UCSD-AML1 (cell line): ENCODE results near the gene TMEM132D.

Experiments
- DNase-seq: peaks from one replicate; lab custom pipeline; 2025; ENCODE audit not compliant: unreplicated experiment; lab: John Stamatoyannopoulos, UW

Gene TMEM132D

DNA sequence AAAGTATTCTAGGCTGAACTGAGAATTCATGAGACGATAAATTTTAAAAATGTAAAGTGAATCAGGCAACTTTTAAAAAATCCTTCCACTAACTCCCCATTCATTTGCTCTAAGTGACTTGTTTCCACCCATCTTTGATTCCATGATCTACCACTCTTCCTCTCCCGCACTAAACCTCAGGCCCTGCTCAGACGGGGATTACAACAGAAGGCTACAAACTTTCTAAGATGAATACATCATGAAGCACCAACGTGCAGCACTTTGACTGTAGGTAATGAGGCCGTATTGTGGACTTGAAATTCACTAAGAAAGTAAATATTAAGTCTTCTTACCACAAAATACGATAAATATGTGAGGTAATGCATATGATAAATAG is 30.0 kb downstream of the TMEM132D start:
- DNase-seq, result no peak

DNA sequence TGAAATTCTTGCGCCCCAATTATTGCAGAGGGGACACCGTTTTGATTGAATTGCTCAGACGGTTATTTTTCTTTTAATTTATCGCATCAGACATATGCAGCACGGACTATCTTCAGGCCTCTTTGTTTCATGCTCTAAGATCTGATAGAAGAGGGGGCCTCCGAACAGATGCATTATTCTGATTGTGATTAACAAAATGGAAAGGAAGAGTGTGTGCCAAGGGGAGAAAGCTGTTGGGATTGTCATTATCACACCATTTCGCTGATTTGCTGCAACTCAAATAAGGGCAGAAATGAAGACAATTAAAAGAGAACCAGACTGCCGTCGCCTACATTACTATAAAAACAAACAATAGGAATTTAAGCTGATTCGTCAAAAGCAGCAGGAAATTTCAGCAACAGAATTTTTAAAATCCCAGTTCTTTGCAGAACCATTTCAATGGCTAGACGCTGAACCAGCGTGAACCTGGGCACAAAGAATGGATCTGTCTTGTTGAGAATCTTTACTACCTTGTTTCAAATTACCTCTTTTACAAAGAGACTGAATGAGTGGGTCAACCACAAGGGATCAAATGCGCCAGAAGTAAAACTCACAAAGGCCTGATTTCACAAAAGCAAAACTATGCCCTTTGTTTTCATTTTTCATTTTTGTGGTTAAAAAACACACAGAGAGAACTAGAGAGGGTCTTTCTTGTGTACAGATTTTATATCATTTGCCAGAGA is 30.6 kb downstream of the TMEM132D start:
- DNase-seq, result no peak

DNA sequence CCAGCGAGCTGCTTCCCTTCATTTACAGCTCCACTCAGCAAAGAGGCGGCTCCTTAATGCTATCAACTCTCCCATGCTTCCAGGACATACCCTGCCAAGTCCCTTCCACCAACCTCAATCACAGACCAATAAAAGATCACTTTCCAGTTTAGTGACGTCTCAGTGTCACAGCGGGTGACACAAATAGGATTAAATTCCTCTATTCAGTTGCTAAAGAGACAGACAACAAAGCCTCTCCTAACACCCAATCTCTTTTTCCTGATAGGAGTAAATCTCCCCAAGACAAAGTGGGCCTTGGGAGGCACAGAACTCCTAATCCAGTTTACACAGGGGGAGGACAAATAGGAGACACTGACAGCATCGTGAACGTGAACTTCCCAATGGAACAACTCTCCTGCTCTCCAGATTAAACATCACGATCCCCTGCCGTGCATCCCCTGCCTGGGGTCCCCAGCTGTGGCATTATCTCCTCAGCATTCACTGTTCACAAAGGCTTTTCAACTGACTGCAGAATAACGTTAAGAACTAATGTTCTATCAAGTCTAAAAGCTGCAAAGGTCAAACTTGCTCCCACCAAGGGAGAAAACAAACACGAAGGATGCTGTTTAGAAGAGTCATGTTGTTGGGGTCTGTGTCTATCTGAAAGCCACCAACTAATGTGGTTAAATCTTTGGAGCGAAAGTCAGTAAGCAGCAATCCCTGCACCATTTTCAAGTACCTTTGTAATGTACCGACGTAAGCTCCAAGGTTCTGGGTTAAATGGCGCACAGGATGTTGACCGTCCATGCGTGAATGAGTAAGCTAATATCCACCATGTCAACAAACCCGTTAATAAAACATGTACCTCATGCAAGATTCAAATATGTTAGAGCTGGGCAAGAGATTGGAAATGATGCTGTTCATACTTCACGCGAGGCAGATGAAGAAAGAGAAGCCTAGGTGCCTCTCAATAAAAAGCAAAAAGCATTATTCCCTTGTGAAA is 31.5 kb downstream of the TMEM132D start:
- no peak for DNase-seq

DNA sequence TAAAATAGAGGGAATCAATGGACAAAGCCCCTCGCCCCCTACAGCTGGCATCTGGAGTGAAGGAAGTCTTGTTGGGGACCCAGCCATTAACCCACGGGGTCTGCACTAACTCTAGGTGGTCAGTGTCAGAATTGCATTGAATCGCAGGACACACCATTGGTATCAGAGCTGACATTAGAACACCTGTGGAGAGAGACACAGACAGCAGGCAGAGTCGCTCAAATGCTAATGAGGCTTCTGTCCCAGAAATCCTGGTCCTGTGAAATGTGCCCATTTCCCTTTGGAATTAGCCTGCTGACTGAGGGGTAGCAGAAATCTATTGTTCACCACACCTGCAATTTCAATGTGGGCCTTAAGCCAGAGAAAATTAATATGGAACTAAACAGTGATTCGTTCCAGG is 33.0 kb downstream of the TMEM132D start:
- no peak for DNase-seq

DNA sequence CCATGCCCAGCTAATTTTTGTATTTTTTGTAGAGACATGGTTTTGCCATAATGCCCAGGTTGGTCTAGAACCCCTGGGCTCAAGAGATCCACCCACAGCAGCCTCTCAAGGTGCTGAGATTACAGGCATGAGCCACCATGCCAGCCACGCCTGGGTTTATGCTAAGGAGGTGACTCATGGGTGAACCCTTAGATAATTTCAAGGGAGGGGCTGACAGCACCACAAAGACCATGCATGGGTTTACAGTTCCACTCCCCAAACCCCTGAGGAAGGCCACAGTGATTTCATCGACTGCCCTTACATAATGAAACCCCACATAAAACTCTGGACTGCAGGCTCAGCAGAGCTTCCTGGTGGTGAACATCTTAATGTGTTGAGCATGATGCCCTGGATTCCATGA is 33.7 kb downstream of the TMEM132D start:
- no peak for DNase-seq

DNA sequence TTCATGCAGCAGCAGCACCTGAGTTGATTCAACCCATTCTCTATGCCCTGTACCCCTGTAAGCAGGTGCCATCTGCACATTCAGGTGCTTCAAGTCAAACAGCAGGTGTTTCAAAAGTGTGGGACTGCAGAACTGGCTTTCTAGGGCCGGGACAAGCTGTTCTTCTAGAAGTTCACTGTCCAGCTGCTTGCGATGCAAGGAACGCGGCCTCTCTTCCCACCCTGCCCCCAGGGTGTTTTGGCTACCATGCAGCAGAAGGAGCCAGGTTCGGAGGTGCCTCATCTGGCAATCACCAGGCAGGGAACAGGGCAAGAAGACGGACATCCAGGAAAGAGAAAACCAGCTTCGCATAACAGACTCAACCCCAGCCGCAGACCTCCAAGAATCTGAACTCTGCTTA is 35.2 kb downstream of the TMEM132D start:
- DNase-seq, result no peak

DNA sequence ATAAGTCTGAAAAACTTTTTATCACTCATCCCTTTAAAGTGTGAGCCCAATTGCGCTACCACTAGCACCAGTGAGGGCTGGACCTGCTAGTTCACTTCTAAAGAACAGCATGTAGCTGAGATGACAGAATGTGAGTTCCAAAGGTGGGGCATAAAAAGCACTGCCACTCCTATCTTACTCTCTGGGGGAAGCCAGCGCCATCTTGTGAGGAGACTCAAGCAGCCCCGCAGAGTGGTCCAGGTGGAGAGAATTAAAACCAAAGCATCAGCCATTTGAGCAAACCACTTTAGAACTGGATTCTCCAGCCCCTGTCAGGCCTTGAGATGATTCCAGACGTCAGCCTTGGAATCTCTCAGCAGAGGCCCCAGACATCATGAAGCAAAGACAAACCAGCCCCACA is 39.9 kb downstream of the TMEM132D start:
- DNase-seq, result no peak

DNA sequence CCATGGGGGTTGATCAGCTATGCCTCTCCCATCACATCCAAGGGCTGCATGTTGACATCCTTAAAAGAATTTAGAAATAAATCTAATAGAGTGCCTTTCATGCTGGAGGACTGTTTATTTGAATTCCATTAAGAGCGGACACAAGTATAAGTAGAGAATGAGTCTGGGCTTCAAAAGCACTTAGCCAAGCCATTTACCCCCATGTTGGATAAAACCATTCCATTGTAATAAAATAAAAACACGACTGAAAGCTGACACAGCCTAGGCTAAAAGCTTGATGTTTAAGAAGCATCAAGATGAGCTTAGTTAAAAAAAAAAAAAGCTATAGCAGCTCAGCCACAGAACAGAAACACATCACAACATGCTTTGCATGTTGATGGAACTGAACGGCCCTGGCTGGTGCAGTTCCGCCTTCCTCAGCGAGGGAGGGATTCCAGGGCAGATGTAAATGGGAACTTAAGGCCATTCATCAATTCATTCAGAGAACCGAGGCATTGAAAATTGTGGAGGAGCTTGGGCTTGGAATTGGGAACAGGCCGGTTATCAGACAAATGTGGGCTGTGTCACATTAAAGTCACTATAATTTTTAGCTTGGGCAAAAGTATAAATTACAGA is 41.2 kb downstream of the TMEM132D start:
- no peak for DNase-seq

DNA sequence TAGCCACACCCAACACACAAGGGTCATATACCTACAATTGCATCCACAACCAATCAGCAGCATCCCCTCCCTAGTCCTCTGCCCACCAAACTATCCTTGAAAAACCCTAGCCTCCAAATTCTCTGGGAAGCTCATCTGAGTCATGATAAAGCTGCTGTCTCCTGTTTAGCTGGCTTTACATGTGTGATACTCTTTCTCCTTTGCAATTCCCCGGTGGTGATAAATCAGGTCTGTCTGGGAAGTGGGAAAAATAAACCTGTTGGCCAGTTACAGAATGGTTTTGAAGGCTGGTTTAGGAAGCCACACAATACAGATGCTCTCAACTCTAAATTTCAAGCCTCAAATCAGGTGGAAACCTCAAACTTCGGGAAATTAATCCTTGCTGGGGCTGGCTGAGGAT is 41.9 kb downstream of the TMEM132D start:
- no peak for DNase-seq

DNA sequence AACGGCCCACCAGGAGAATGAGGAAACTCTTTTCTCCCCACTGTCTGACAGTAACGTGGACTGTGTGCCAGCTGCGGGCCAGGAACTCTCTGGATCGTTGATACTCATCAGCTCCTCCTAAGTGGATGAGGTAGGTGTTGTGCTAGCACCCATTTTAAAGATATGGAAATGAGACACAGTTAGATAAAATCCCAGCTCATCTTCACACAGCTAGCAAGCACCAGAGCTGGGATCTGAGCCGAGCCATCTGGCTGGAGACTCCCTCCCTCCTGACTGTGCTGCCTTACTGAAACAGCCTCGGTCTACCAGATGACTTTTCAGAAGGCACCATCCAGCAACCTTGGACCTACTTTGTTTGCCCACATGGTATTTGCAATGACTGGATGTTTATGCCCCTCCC is 49.2 kb downstream of the TMEM132D start:
- DNase-seq, result no peak

DNA sequence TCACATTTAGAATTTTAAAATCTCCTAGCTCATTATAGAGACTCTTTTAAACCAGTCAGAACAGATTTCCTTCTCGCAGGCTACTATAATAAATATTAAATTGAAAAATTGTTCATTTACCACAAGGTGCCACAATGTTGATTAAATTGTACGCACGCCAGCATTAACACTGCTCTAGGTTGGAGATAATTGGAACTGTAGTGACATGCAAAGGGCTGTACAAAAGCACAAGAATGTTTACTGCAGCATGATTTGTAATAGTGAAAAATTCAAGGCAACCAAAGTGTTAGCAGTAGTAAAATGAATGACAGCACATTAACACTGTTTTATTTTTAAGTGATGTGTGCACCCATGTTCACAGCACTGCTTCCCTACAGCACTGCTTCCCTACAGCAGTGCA is 52.5 kb downstream of the TMEM132D start:
- no peak for DNase-seq

DNA sequence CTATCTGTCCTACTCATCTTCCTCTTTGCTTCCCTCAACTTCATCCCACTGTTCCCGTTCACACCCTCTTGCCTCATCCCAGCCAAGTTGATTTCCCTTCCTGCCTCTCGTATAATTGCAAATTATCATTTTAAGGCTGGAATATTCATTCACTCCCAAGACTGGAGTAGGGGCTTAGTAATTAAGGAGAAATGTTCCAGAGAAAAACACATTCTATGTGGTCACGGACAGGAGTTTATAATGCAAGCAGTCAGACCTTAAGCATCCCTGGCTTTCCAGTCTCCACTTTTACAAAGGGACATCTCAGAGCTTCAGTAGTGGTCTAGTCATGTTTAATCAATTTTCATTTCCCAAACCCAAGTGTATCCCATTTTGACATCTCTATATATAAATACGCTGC is 54.9 kb downstream of the TMEM132D start:
- no peak for DNase-seq

DNA sequence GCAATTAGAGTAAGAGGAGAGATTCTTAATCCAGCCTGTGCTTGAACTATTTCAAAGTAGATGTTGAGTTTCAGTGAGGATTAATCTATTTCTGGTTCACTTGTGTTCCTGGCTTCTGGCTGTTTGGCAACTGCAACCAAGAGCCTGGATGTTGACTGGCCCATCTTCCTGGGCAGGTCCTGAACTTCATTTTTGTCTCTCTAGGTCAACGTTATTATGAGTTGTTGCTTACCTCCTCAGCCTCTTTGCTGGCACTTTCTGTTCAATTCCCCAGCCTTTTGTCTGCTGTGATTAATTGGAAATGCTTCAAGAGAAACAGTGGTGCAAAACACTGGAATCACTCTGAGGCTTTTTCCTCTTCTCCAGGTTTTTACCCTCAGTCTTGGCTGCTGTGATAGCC is 56.8 kb downstream of the TMEM132D start:
- DNase-seq, result no peak

DNA sequence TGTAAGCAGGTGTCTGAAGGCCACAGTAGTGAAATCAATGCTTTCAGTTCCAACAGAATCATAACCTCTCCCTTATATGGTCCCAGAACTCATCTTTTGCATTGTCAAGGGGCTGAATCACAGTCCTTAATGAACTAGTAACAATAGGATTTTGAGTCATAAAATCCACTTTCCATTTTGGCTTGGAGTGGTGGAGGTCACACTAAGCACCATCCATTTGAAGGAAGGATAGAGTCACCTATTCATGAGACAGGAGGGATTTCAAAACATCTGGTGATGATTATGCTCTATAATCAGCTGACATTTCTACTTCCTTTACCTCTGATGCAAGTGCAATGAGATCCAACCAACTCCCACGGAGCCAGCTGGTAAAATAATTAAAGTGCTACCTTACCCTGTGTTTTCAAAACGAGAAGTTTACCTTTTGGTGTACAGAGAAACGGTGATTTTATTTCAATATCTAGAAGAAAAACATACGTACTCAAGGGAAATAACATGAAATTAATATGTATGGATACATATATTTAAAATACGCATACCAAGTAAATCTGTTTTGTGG is 59.1 kb downstream of the TMEM132D start:
- no peak for DNase-seq

DNA sequence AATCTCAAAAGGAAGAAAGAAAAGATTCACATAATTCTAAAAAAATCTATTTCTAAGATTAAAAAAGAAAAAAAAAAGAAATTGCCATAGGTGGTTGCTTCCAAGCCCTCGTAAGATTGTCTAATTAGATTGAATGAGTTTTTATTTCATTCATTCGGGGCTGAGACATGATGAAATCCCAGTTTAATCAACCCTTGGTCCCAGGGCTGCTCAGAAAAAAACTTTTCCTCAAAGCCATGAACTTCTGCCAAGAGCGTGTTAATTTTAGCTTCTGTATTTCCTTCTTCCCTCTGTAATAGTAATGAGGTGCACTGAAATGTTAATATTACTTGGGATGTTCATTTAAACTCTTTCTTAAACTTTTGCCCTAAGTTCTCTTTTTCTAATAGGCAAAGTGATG is 62.6 kb downstream of the TMEM132D start:
- no peak for DNase-seq

DNA sequence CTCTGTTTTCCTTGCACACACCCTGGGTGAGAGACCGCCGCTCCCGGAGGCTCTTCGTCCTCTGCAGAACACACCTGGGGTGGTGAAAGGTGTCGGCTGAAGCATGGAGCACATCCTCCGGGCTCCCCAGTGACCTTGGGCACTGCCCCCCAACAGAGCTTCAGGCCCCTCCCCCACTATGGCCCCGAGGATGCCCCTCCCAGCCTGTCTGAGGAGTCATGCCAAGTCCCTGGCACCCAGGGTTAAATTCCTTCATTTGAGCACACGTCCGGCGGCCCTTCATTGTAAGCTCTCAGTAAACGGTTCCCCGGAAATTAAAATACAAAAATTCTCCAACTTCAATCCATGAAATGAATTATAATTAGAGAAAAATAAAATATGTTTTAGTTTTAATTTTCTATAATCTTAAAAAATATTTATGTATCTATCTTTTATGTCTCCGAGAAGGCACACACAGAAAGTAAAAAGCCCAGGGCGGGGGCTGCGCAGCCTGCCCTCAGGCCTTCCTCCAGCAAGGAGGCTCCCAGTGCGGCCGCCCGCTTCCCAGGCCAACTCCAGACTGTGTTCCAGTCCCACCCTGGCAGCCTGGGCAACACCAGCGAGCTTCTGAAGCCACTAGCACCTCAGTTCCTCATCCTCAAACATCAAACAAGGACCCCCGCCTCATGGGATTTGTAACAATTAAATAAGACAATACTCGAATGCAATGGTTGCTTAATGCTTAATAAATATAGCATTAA is 63.5 kb downstream of the TMEM132D start:
- DNase-seq, result no peak

DNA sequence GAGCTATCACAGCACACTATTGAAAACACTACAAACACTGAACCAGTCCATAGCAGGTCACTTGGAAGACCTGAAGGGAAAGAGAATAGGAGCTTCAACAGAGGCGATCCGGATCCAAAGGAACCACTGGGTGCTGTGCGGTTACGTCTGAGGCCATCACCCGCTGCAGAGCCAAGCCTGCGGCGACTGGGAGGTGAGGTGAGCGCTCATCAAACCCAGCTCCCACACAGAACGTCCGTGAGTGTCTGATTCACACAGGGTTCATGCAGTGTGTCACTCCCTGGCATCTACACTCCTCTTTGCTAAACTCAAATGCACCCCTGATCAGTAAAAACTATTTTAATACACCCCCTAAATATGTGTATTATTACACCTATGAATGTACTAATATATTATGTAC is 64.1 kb downstream of the TMEM132D start:
- no peak for DNase-seq

DNA sequence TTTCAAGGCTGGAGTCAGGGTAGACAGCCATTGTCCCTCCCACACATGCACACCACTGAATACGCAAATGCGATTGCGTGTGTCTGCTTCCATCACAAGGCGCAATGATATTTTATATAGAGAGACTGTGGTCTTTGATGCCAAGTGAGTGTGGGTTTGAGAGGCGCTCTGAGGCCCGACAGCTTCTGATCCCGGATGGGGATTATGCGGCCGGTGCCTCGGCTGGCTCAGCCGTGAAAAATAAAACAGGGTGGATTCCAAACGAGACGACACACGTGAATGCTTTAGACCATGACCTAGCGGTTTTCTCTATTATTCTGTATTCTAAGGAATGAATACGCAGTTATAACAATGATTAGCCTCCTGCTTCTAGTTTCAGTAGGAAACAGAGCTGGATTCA is 72.5 kb downstream of the TMEM132D start:
- DNase-seq, result no peak

DNA sequence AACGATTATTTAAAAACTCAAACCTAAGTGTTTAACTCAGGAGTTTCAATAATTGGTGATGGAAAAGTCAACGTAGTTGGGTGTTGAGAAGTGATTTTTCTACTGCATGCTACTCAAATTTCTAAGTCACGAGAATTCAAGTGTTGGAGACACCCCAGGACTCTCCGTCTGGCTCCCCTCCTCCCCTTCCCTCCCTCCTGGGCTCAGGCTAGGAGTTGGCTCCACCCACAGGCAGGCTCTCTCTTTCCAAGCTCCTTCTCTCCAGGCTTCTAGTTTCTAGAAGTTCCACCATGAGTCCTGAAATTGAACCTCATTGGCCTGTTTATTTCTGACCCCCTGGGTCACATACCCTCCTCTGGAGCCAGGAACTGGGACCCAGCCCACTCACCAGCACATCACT is 73.0 kb downstream of the TMEM132D start:
- no peak for DNase-seq

DNA sequence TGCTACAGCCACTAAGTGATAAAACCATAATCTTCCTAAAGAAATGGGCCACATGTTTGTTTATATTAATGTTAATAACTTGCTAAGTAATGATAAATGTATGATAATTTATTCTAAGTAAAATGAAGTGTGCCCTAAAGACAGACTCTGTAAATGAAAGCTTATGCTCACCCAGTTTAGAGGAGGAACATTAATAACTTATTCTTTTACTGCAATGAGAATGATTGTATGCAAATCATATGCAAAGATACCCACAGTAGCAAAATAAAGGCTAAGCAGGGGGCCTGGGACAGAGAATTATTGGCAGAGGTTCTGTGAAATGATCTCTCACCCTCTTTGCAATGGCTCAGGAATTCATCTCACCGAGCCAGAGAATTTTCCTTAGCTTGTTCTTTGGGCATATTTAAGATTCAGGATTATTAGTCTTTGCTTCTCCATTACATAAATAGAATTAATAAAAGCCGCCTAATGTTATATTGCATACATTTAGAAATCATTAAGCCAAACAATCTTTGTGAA is 75.9 kb downstream of the TMEM132D start:
- DNase-seq, result no peak
